ENCODE measurements around the gene MSI2.

MSI2 gene

GRCh38 chr17:57456622-57457021 is 200.3 kb downstream of the MSI2 start:
- no peak for ATAC-seq
- TF ChIP-seq BACH2 (CRISPR knock-in tag; IDR thresholded peaks at IDR 0.05; ENCODE audit: borderline replicate concordance) (no peak), CREB5 (CRISPR knock-in tag; IDR thresholded peaks at IDR 0.05; ENCODE audit: low read depth) (no peak), POU6F1 (CRISPR knock-in tag; IDR thresholded peaks at IDR 0.05; ENCODE audit: borderline replicate concordance, low read depth) (no peak), ARNTL (CRISPR knock-in tag; IDR thresholded peaks at IDR 0.05; ENCODE audit: borderline replicate concordance, low read depth) (no peak)

- no peak for ATAC-seq
- TF ChIP-seq RARB (CRISPR knock-in tag; IDR thresholded peaks at IDR 0.05) (no peak), TCF4 (CRISPR knock-in tag; IDR thresholded peaks at IDR 0.05; ENCODE audit: borderline replicate concordance) (no peak)
Observed at GRCh38 chr17:57457188-57457587, 200.9 kb downstream of the MSI2 start.

GRCh38 chr17:57458718-57459285 is 202.5 kb downstream of the MSI2 start:
- no peak for TF ChIP-seq CSRNP3 (CRISPR knock-in tag; IDR thresholded peaks at IDR 0.05)
- TF ChIP-seq ESRRG (CRISPR knock-in tag; IDR thresholded peaks at IDR 0.05), result no peak
- no peak for TF ChIP-seq CREB5 (CRISPR knock-in tag; IDR thresholded peaks at IDR 0.05; ENCODE audit: low read depth)

GRCh38 chr17:57459286-57459915 is 203.1 kb downstream of the MSI2 start:
- ATAC-seq, result no peak

More at GRCh38 chr17:57458718-57459285, 202.5 kb downstream of the MSI2 start:
- ATAC-seq, result no peak

GRCh38 chr17:57461082-57461481 is 204.8 kb downstream of the MSI2 start:
- TF ChIP-seq ZFP30 (CRISPR knock-in tag; IDR thresholded peaks at IDR 0.05) (no peak), ARNTL (CRISPR knock-in tag; IDR thresholded peaks at IDR 0.05; ENCODE audit: borderline replicate concordance, low read depth) (no peak), ZC3H10 (CRISPR knock-in tag; IDR thresholded peaks at IDR 0.05) (no peak), RARB (CRISPR knock-in tag; IDR thresholded peaks at IDR 0.05) (no peak), ISL1 (CRISPR knock-in tag; IDR thresholded peaks at IDR 0.05) (no peak), CSRNP3 (CRISPR knock-in tag; IDR thresholded peaks at IDR 0.05) (no peak), ZNF70 (CRISPR knock-in tag; IDR thresholded peaks at IDR 0.05) (no peak), ZNF8 (CRISPR knock-in tag; IDR thresholded peaks at IDR 0.05) (no peak), ZFP3 (CRISPR knock-in tag; IDR thresholded peaks at IDR 0.05) (no peak), POU6F1 (CRISPR knock-in tag; IDR thresholded peaks at IDR 0.05; ENCODE audit: borderline replicate concordance, low read depth) (no peak), SNAI2 (CRISPR knock-in tag; IDR thresholded peaks at IDR 0.05) (no peak), ESRRG (CRISPR knock-in tag; IDR thresholded peaks at IDR 0.05) (no peak), GLIS3 (CRISPR knock-in tag; IDR thresholded peaks at IDR 0.05) (no peak), PPARA (CRISPR knock-in tag; IDR thresholded peaks at IDR 0.05; ENCODE audit: borderline replicate concordance) (no peak), CSDC2 (CRISPR knock-in tag; IDR thresholded peaks at IDR 0.05) (no peak), ZNF565 (CRISPR knock-in tag; conservative IDR thresholded peaks at IDR 0.05; ENCODE audit: low read depth) (no peak)
- ATAC-seq, result no peak

More at GRCh38 chr17:57459286-57459915, 203.1 kb downstream of the MSI2 start:
- TF ChIP-seq ZFP30 (CRISPR knock-in tag; IDR thresholded peaks at IDR 0.05) (no peak), BACH2 (CRISPR knock-in tag; IDR thresholded peaks at IDR 0.05; ENCODE audit: borderline replicate concordance) (no peak)
